Epithelial cell of prostate (primary cell): ENCODE data around the gene SAA2.
"Not testable (repeated sequence)": the region's sequence is repeated elsewhere in the genome, so short reads cannot be mapped to it uniquely, and the experiment has no call there.

ENCODE experiments used
- DNase-seq: peaks from one replicate; pipeline ENCODE4 v3.0.0-alpha.2; 2011; ENCODE audit warnings: low read depth, low spot score
- H3K27ac ChIP-seq: fragments of 450-650 bp; 2 replicates; pipeline ENCODE4 v1.5.1; 2017; ENCODE audit warnings: mild to moderate bottlenecking

Gene SAA2

GRCh38 chr11:18248561-18248960 lies at the start of gene SAA2:
Gene SAA2, minus strand, starts transcription at chr11:18248668. Its CDS starts 657 bp downstream, at chr11:18248011.
- no peak for DNase-seq

GRCh38 chr11:18295316-18295715 lies 46.8 kb upstream of the SAA2 start:
- DNase-seq, result no peak
- H3K27ac ChIP-seq, result no peak overlapping the region

More at GRCh38 chr11:18248561-18248960, at the start of gene SAA2:
- no peak within 1 kb of the TSS for H3K27ac ChIP-seq

- no peak overlapping the region for H3K27ac ChIP-seq
- no peak for DNase-seq
These were observed 46.4 kb upstream of the SAA2 start for GRCh38 chr11:18294862-18295261.

- no peak overlapping the region for H3K27ac ChIP-seq
- DNase-seq, result no peak
These were observed 40.4 kb upstream of the SAA2 start for GRCh38 chr11:18288911-18289310.

GRCh38 chr11:18285841-18286240 lies 37.4 kb upstream of the SAA2 start:
- DNase-seq, result no peak
- no peak overlapping the region for H3K27ac ChIP-seq

- no peak overlapping the region for H3K27ac ChIP-seq
- DNase-seq, result no peak
These were observed 34.2 kb upstream of the SAA2 start for GRCh38 chr11:18282626-18283025.

GRCh38 chr11:18280438-18281045 lies 32.1 kb upstream of the SAA2 start:
- no peak overlapping the region for H3K27ac ChIP-seq
- DNase-seq, result no peak

- no peak for DNase-seq
These were observed 29.2 kb upstream of the SAA2 start for GRCh38 chr11:18277565-18278271.

GRCh38 chr11:18271206-18271605 lies 22.7 kb upstream of the SAA2 start:
- no peak for DNase-seq
- no peak overlapping the region for H3K27ac ChIP-seq

More at GRCh38 chr11:18277565-18278271, 29.2 kb upstream of the SAA2 start:
- H3K27ac ChIP-seq, result no peak overlapping the region

- no peak overlapping the region for H3K27ac ChIP-seq
- DNase-seq, result no peak
These were observed 21.6 kb upstream of the SAA2 start for GRCh38 chr11:18270102-18270501.

- not testable (repeated sequence) for H3K27ac ChIP-seq
These were observed 20.8 kb upstream of the SAA2 start for GRCh38 chr11:18269252-18269651.

GRCh38 chr11:18267335-18268133 lies 19.1 kb upstream of the SAA2 start:
- DNase-seq, H3K27ac ChIP-seq: not testable (repeated sequence)

More at GRCh38 chr11:18269252-18269651, 20.8 kb upstream of the SAA2 start:
- DNase-seq, result not testable (repeated sequence)

GRCh38 chr11:18265949-18266348 lies 17.5 kb upstream of the SAA2 start, which contains the start of gene SAA1:
Gene SAA1, plus strand, starts transcription at chr11:18266264. Its CDS starts 624 bp downstream, at chr11:18266888.
- no peak for DNase-seq
- no peak within 1 kb of the TSS for H3K27ac ChIP-seq

GRCh38 chr11:18264677-18265555 lies 16.4 kb upstream of the SAA2 start:
- no peak for DNase-seq

GRCh38 chr11:18264035-18264434 lies 15.6 kb upstream of the SAA2 start:
- H3K27ac ChIP-seq, result no peak overlapping the region
- no peak for DNase-seq

More at GRCh38 chr11:18264677-18265555, 16.4 kb upstream of the SAA2 start:
- H3K27ac ChIP-seq, result no peak overlapping the region

GRCh38 chr11:18262681-18263350 lies 14.3 kb upstream of the SAA2 start:
- not testable (repeated sequence) for DNase-seq, H3K27ac ChIP-seq

GRCh38 chr11:18261721-18262120 lies 13.3 kb upstream of the SAA2 start:
- no peak overlapping the region for H3K27ac ChIP-seq
- no peak for DNase-seq

- no peak for DNase-seq
- no peak overlapping the region for H3K27ac ChIP-seq
These were observed 10.8 kb upstream of the SAA2 start for GRCh38 chr11:18259259-18259658.

- DNase-seq, result no peak
These were observed 6.4 kb upstream of the SAA2 start for GRCh38 chr11:18254781-18255361.

More at GRCh38 chr11:18254781-18255361, 6.4 kb upstream of the SAA2 start:
- no peak overlapping the region for H3K27ac ChIP-seq
